Ovary (tissue), 3 donors: Measurements from ENCODE around the gene GYPC.

Source experiments
- CTCF ChIP-seq, 3 donors: fragments of 450-650 bp in 2 of 3; fragments of 200-600 bp in 1 of 3; IDR thresholded peaks; one replicate each; pipeline versions ENCODE4 v1.5.1 to v1.8.0; 2016 to 2022; ENCODE audit warnings: antibody characterized with exemption in 3 of 3, mild to moderate bottlenecking in 1 of 3
- EP300 ChIP-seq: sonication (generic); formaldehyde crosslinking; IDR thresholded peaks from one replicate; pipeline ENCODE4 v1.6.1; 2017; ENCODE audit warnings: antibody characterized with exemption
- POLR2A ChIP-seq: fragments of 450-650 bp; IDR thresholded peaks from one replicate; pipeline ENCODE4 v1.6.1; 2017; ENCODE audit warnings: antibody characterized with exemption, mild to moderate bottlenecking, moderate library complexity
- donor health status: DM: no; HTN: no; CAD: no.

GRCh38 chr2:126725580-126725979, 69.6 kb downstream of the GYPC start:
- no peak for TF ChIP-seq CTCF (IDR thresholded peaks at IDR 0.05)
- no peak for TF ChIP-seq EP300
- TF ChIP-seq POLR2A: no peak
